OCI-LY7 (cell line): ENCODE data around the gene FRAS1. TPM values are rescaled to one million over a fixed set of nuclear protein-coding genes. Genes with fewer than 3 reads are reported as not detected.

Experiments
- BruUV-seq: library from RNA; stranded (reverse); fragments of 400-500 nt; replicated peaks from 2 replicates; lab custom pipeline; 2021; lab: Mats Ljungman, UMichigan
- CTCF ChIA-PET: fragments of 300-600 bp; sonication (Branson Sonifier 250); formaldehyde crosslinking; loops from one replicate; lab custom pipeline; 2022; ENCODE audit warnings: antibody characterized with exemption; ENCODE audit not compliant: unreplicated experiment; lab: Charles Lee
- POLR2A ChIA-PET: fragments of 300-600 bp; sonication (Branson Sonifier 250); formaldehyde crosslinking; loops from one replicate; lab custom pipeline; 2022; ENCODE audit warnings: antibody characterized with exemption; lab: Charles Lee
- DNase-seq: peaks from one replicate; pipeline ENCODE4 v3.0.0-alpha.2; 2015; ENCODE audit warnings: low spot score
- H2AFZ ChIP-seq: fragments of 200-600 bp; sonication (generic), shearing (Covaris generic); 2 replicates; pipeline ENCODE4 v1.6.1; 2014; ENCODE audit warnings: mild to moderate bottlenecking, antibody characterized with exemption, low read length, moderate library complexity
- H3K27ac ChIP-seq: fragments of 200-600 bp; sonication (generic); 2 replicates; pipeline ENCODE4 v1.5.1; 2014; ENCODE audit warnings: mixed run types, low read depth, mild to moderate bottlenecking, moderate library complexity, low read length, inconsistent platforms; ENCODE audit not compliant: poor library complexity, severe bottlenecking
- H3K36me3 ChIP-seq: fragments of 200-600 bp; sonication (generic); 2 replicates; pipeline ENCODE4 v1.6.1; 2014; ENCODE audit warnings: mild to moderate bottlenecking, antibody characterized with exemption, low read length, moderate library complexity, mixed read lengths; ENCODE audit not compliant: insufficient read depth
- H3K4me1 ChIP-seq: fragments of 200-600 bp; sonication (generic); 2 replicates; pipeline ENCODE4 v1.5.1; 2014; ENCODE audit warnings: mild to moderate bottlenecking, low read length; ENCODE audit not compliant: insufficient read depth, poor library complexity, severe bottlenecking
- H3K4me2 ChIP-seq: fragments of 200-600 bp; sonication (generic); 2 replicates; pipeline ENCODE4 v1.6.1; 2014; ENCODE audit warnings: mild to moderate bottlenecking, low read length
- H3K4me3 ChIP-seq: fragments of 200-600 bp; sonication (generic); 2 replicates; pipeline ENCODE4 v1.5.1; 2014; ENCODE audit warnings: mild to moderate bottlenecking, low read depth, low read length; ENCODE audit not compliant: poor library complexity, severe bottlenecking
- H3K79me2 ChIP-seq: fragments of 200-600 bp; sonication (generic); 2 replicates; pipeline ENCODE4 v1.6.1; 2016; ENCODE audit warnings: low read depth, mild to moderate bottlenecking, low read length, moderate library complexity, mixed read lengths; ENCODE audit not compliant: insufficient read depth
- H3K9me2 ChIP-seq: fragments of 200-600 bp; sonication (generic); 2 replicates; pipeline ENCODE4 v1.6.1; 2016; ENCODE audit warnings: mild to moderate bottlenecking, low read length, mixed read lengths; ENCODE audit not compliant: insufficient read depth
- H3K9me3 ChIP-seq: fragments of 200-600 bp; sonication (generic); 2 replicates; pipeline ENCODE4 v1.6.1; 2014; ENCODE audit warnings: mild to moderate bottlenecking, mixed run types, low read length, mixed read lengths
- H4K20me1 ChIP-seq: fragments of 200-600 bp; sonication (generic); 2 replicates; pipeline ENCODE4 v1.6.1; 2014; ENCODE audit warnings: mild to moderate bottlenecking, antibody characterized with exemption, low read length, moderate library complexity, mixed read lengths; ENCODE audit not compliant: insufficient read depth
- CTCF ChIP-seq: fragments of 200-600 bp; sonication (generic); conservative IDR thresholded peaks from 2 replicates; pipeline ENCODE4 v1.5.1; 2014; ENCODE audit warnings: mild to moderate bottlenecking, antibody characterized with exemption, low read length, moderate library complexity, mixed read lengths
- EZH2phosphoT487 ChIP-seq: fragments of 200-600 bp; sonication (generic); IDR thresholded peaks from 2 replicates; pipeline ENCODE4 v1.6.1; 2018; ENCODE audit warnings: low read depth, borderline replicate concordance, mild to moderate bottlenecking, mixed run types, antibody characterized with exemption, low read length, moderate library complexity, mixed read lengths
- intact Hi-C: fragments of 100-400 bp; cut with micrococcal nuclease; formaldehyde crosslinking; loops from one replicate; pipeline ENCODE4 v1.10.0; 2022; ENCODE audit not compliant: unreplicated experiment
- total RNA-seq, 2 experiments: library from RNA; depleted of rRNA in 1 of 2; stranded (reverse); fragments of >200 nt in 1 of 2; shearing (Covaris generic) in 1 of 2; gene quantifications; 2 replicates each; pipeline ENCODE4 v1.2.3, GENCODE V29; 2014 to 2022

The FRAS1 gene
- total RNA-seq, 2 experiments from 2014 or later: 0.19 to 0.30 TPM

GRCh38 chr4:78354782-78355181 lies 297.7 kb downstream of the FRAS1 start:
- Histone ChIP-seq H3K79me2 (no peaks in the 10 kb centered on the region), H3K9me2 (no peaks in the 10 kb centered on the region), H4K20me1 (no peaks in the 10 kb centered on the region), H2AFZ (no peak overlapping the region), H3K27ac (no peak overlapping the region), H3K4me3 (no peak overlapping the region), H3K4me1 (no peaks in the 10 kb centered on the region), H3K4me2 (no peak overlapping the region), H3K9me3 (no peaks in the 10 kb centered on the region), H3K36me3 (no peaks in the 10 kb centered on the region)
- POLR2A ChIA-PET: interaction anchor here (1.1 to 1.8 kb wide), 2 partner anchors 9 to 17 kb away, joined by 3 to 11 read pairs; no protein-coding TSS in a partner anchor
- TF ChIP-seq EZH2phosphoT487 (no peak), CTCF (no peak)
- CTCF ChIA-PET: no interaction called here
- no peak for DNase-seq
- intact Hi-C loops: no loop called here
- no TSS peak for BruUV-seq

- Histone ChIP-seq H3K4me3 (no peak overlapping the region), H3K4me2 (no peak overlapping the region), H3K27ac (no peak overlapping the region), H2AFZ (no peak overlapping the region), H3K9me3 (no peaks in the 10 kb centered on the region), H4K20me1 (no peaks in the 10 kb centered on the region), H3K9me2 (no peaks in the 10 kb centered on the region), H3K79me2 (no peaks in the 10 kb centered on the region), H3K4me1 (no peaks in the 10 kb centered on the region), H3K36me3 (no peaks in the 10 kb centered on the region)
- intact Hi-C loops: no loop called here
- ChIA-PET CTCF (no interaction called here), POLR2A (interaction anchor here (1.1 to 1.8 kb wide), 2 partner anchors 10 to 16 kb away, joined by 3 to 11 read pairs; no protein-coding TSS in a partner anchor)
- no peak for DNase-seq
- BruUV-seq: no TSS peak
- TF ChIP-seq EZH2phosphoT487 (no peak), CTCF (no peak)
These were observed 298.2 kb downstream of the FRAS1 start for GRCh38 chr4:78355306-78355705.

- no peak overlapping the region for H2AFZ ChIP-seq
- H3K27ac ChIP-seq: no peak overlapping the region
- ChIA-PET POLR2A (no interaction called here), CTCF (no interaction called here)
- H3K79me2 ChIP-seq: no peaks in the 10 kb centered on the region
- H3K4me3 ChIP-seq: no peak overlapping the region
- intact Hi-C loops: no loop called here
- no peaks in the 10 kb centered on the region for H4K20me1 ChIP-seq
- no peak for DNase-seq
- H3K4me1 ChIP-seq: no peaks in the 10 kb centered on the region
- TF ChIP-seq EZH2phosphoT487: no peak
- TF ChIP-seq CTCF: no peak
- H3K9me2 ChIP-seq: no peaks in the 10 kb centered on the region
- BruUV-seq: no TSS peak
- no peaks in the 10 kb centered on the region for H3K36me3 ChIP-seq
- H3K9me3 ChIP-seq: no peaks in the 10 kb centered on the region
- H3K4me2 ChIP-seq: no peak overlapping the region
These were observed 299.2 kb downstream of the FRAS1 start for GRCh38 chr4:78356251-78356786.
